HG03135 (cell line): ENCODE measurements around the gene ZDHHC4.

ENCODE experiments used
- ATAC-seq: cut with Tn5 transposase; IDR thresholded peaks from one replicate; pipeline ENCODE4 v1.9.1; 2021; ENCODE audit warnings: mild to moderate bottlenecking, moderate library complexity; ENCODE audit not compliant: unreplicated experiment

Gene ZDHHC4

GRCh38 chr7:6604458-6604857, 27.2 kb downstream of the ZDHHC4 start:
- ATAC-seq: no peak

GRCh38 chr7:6606866-6607583, 29.8 kb downstream of the ZDHHC4 start:
- ATAC-seq: no peak

GRCh38 chr7:6607651-6608051, 30.4 kb downstream of the ZDHHC4 start:
- no peak for ATAC-seq

GRCh38 chr7:6608081-6608480, 30.8 kb downstream of the ZDHHC4 start:
- ATAC-seq: no peak

DNA sequence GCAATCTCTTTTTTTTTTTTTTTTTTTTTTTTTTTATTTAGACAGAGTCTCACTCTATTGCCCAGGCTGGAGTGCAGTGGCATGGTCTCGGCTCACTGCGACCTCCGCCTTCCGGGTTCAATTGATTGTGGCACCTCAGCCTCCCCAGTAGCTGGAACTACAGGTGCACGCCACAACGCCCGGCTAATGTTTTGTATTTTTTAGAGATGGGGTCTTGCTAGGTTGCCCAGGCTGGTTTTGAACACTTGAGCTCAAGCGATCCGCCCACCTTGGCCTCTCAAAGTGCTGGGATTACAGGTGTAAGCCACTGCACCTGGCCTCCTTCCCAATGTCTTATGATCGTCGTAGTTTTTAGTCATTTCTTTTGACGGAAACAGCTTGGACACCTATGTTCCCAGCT, 31.5 kb downstream of the ZDHHC4 start:
- ATAC-seq: no peak

GRCh38 chr7:6612819-6613218, 35.6 kb downstream of the ZDHHC4 start:
- ATAC-seq: no peak

DNA sequence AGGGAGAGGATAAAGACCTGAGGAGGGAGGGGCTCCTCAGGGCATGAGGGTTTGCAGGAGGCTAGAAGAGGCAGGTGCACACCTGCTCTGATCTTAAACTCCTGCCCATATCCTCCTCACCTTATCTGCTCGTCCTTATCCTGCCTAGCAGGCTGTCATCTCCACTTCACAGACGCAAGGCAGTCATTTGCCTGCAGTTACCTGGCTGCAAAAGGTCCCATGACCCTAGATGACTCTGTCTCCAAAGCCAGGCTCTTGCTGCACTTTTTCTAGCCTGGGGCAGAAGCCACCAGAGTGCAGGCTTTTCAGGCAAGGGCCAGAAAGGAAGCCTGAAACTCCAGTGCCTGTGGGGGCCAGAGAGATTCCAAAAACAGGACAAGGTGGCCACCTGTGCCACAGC, 36.5 kb downstream of the ZDHHC4 start:
- ATAC-seq: no peak

GRCh38 chr7:6614953-6615722, 37.9 kb downstream of the ZDHHC4 start, which contains the start of gene ZNF853:
ZNF853 (plus strand) TSS chr7:6615610; CDS start chr7:6616175, 565 bp downstream.
- no peak for ATAC-seq

DNA sequence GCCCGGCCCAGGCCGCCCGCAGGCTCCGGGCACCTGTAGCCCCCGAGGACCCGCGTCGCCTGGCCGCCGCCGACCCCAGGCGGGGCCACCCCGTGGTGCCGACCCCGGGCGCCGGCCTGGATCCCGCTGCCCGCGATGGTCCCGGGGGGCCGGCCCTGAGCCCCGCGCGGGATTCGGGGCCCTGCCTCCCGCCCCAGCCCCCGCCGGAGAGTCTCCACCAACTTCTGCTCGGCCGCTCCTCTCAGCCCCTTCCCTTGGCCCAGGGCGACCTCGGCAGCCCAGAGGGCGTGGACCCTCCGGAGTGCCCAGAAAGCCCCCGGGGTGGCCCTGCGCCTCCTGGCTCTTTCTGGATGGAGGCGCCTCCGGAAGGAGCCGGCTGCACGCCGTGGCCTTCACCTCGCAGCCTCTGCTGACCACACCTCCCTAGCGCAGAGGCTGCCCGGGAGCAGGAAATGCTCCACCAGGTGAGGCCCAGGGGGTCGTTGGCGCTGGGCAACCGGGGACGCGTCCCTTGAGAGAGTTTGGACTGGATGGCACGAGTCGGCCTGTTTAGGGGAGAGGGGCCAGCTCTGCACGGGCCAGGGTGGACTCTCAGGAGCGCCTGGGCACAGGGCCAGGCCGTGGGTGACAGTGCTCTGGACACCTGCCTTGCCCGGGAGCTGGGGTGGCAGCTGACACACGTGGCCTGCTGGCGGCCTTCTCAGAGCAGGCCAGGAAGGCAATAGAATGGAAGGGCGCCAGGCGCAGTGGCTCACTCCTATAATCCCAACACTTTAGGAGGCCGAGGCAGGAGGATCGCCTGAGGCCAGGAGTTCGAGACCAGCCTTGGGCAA, 38.7 kb downstream of the ZDHHC4 start:
- no peak for ATAC-seq

DNA sequence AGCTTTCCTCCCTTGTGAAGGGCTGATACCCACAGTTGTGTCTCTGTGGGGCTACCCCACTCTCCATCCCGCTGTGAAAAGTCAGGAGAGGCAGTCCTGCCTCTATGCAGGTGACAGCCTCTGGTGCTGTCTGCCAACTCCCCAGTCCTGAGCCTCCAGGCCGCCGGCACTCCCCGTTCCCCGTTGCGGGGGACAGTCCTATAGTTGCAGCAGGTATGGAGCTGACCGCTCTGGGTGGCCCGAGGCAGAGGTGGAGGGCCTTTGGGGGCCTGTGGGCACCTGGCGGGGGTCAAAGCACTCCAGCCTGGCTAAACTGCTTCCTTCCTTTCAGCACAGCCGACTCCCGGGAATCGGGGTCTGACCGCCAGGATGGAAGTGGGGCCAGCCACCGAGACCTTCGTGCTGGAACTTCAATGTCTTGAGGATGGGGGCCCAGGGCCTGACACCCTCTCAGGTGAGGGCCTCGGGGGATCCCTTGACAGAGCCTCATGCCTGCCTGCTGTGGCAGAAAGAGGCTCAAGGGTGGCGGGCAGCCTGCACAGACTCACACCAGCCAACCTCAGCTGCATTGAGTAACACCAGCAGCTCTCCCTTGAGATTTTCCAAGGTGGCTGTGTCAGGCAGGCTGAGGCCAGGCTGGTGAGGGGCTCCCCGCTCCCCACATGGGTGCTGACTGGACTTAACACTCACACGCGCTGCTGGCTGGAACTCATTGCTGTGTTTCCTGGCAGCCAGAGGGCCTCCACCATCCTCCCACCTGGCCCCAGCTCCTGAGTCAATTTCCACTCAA, 39.8 kb downstream of the ZDHHC4 start:
- no peak for ATAC-seq

DNA sequence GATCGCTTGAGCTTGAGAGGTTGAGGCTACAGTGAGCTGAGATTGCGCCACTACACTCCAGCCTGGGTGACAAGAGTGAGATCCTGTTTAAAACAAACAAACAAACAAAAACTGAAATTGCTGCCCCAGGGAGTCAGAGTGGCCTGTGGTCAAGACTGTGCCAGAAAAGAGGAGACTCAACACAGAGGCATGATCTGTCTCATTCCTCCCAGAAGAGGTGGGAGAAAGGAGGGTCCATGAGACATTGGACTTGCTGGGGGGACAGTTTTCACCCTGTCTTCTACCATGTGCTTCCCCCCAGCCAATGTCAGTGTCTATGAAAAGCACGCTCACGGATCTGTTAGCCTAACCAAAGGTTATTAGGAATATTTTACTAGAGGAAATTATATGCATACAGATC, 41.4 kb downstream of the ZDHHC4 start:
- no peak for ATAC-seq

DNA sequence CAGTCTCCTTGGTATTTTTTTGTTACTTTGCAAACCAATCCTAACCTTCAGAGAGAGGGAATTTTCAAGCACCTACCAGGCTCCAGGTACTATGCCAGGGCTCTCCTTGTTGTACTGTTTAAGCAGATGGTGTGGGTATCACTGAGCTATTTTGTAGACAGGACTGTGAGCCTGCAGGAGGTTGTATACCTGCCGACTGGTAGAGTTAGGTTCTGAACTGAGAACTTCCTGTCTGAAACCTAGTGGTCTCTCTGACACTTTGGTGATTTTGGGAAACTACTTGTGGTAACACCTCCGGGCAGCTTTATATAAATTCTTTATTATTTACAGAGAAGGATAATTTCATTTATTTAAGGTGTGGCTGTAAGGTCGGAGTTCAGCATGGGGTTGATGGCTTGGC, 42.7 kb downstream of the ZDHHC4 start:
- ATAC-seq: no peak

GRCh38 chr7:6621195-6622133, 44.2 kb downstream of the ZDHHC4 start:
- ATAC-seq: no peak

DNA sequence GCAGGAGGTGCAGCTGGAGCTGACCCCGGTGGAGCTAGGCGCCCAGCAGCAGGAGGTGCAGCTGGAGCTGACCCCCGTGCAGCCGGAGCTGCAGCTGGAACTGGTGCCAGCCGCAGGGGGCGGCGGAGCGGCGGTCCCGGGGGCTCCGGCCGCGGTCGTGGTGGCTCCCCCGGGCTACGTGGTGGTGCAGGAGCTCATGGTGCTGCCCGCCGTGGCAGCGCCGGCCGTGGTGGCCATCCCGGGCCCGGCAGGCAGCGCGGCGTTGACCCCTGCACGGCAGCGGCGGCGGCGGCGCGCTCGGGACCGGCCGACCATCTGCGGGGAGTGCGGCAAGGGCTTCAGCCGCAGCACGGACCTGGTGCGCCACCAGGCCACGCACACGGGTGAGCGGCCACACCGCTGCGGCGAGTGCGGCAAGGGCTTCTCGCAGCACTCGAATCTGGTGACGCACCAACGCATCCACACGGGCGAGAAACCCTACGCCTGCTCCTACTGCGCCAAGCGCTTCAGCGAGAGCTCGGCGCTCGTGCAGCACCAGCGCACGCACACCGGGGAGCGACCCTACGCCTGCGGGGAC, 45.0 kb downstream of the ZDHHC4 start:
- ATAC-seq: no peak

- ATAC-seq: no peak
These were observed 46.5 kb downstream of the ZDHHC4 start for GRCh38 chr7:6623589-6624245.

DNA sequence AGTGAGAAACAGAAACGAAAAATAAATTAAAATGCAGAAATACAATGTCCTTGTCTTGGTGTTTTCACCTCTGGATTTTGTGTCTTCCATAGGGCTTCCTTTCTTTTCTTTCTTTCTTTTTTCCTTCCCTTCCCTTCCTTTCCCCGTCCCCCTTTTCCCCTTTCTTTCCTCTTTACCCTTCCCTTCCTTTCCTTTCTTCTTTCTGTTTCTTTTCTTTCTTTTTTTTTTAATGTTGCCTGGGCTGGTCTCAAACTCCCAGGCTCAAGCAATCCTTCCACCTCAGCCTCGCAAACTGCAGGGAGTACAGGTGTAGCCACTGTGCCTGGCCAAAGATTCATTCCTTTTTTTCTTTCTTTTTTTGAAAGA, 47.0 kb downstream of the ZDHHC4 start:
- ATAC-seq: no peak

GRCh38 chr7:6628045-6628444, 50.8 kb downstream of the ZDHHC4 start:
- ATAC-seq: no peak

DNA sequence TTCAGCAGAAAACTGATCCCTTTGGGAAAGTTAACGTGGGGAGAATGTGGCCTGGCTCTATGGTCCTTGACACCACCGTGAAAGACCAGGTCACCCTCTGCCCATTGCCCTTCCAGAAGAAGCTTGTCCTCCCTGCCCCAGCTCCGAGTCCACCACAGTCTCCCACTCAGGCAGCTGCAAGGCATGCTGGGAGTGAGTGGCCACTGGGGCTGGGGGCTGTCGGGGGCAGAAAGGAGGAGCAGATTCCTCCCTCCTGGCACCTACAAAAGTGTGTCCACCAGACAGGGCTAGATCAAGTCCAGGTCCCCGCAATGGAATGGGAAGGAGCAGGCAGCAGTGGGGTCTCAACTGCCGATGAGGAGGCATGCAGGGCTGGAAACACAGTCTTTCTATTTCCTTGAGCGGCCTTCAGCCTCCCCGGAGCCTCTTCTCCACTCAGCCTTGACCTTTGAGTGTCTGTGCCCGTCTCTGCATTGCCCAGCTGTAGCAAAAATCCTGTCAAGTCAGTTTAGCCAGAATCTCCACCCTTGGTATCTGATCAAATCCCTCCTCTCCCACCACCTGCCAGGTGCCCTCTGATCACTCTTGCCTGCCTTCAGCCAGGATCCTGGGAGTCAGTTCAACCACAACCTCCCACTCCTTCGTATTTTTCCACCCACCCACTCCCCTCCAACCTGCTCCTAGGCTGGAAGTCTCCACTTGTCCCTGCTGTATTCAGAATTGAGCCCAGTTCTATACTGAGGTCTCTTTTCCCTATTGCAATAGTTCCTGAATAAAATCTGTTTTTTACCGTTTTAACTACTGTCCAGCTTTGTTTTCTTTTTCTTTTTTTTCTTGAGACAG, 53.0 kb downstream of the ZDHHC4 start:
- no peak for ATAC-seq
